GM08714 (cell line): ENCODE measurements around the gene SHISA2.

Experiments used
- H3K4me3 ChIP-seq: fragments of 200-500 bp; sonication (Bioruptor generic); 2 replicates; pipeline ENCODE4 v1.5.1; 2014; ENCODE audit warnings: mild to moderate bottlenecking, low read length, inconsistent platforms
- ZNF274 ChIP-seq: IDR thresholded peaks from 2 replicates; pipeline ENCODE4 v1.6.1; 2012; ENCODE audit warnings: mild to moderate bottlenecking, low read depth, low read length

The SHISA2 gene

DNA sequence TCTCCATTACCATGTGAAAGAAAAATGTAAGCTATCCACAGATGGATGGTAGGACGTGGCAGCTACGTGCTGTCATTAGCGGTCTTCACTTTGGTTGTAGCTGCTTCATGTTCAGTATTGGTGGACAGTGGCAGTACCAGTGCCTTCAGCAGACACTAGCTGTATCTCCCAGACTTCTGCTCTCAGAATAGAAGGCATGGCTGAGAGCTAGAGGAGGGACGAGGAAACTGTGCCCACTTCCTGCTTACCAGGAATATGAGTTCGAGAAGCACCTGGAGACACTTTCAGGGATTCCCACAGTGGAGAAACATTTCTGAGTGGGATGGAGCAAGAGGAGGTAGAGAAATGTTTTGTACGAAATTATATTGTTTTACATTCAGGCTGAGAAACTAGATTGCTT is 6.9 kb upstream of the SHISA2 start:
- H3K4me3 ChIP-seq = no peak overlapping the region

DNA sequence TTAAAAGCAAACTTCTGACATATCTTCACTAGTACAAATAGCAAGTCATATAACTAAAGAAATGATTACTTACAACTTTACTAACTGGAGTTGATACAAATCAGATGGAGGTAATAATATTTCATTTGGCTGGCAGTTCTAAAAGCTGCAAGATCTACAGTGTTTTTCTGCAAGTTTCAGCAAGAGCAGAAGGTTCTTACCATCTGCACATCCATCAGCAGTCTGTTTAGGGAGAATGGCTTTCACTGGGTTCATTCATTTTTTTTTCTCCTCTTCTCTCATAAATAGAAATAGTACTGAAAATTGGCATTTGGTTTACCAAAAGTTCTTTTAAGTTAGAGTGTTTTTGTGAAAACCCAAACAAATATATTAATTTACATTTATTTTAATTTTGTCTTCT is 3.1 kb upstream of the SHISA2 start:
- no peak overlapping the region for H3K4me3 ChIP-seq
- no peak for TF ChIP-seq ZNF274

More for the DNA sequence above, 6.9 kb upstream of the SHISA2 start:
- TF ChIP-seq ZNF274 = no peak

- no peak overlapping the region for H3K4me3 ChIP-seq
- TF ChIP-seq ZNF274 = no peak
These were observed 1.7 kb upstream of the SHISA2 start for GRCh38 chr13:26053418-26053980.

DNA sequence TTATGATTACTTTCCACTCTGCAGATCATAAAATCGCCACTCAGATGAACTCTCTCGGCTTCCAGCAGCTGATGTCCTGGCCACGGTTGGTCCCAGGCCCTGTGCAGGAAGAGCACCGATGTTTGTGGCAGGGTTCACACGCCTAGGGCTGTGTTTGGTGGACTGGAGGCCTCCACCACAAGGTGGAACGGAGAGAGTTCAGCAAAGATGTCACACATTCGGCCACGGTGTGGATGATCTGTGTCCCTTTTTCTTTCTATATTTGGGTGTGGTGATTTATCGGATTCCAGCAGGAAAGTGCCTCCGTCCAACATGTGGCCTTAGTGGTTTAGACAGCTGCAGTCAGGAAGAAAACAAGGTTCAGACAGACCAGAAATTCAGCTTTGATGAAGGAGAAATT is 521 bp upstream of the SHISA2 start:
- H3K4me3 ChIP-seq = no peak overlapping the region
- TF ChIP-seq ZNF274 = no peak

GRCh38 chr13:26051231-26051656 is 572 bp downstream of the SHISA2 start:
- H3K4me3 ChIP-seq = no peak overlapping the region
- TF ChIP-seq ZNF274 = no peak

DNA sequence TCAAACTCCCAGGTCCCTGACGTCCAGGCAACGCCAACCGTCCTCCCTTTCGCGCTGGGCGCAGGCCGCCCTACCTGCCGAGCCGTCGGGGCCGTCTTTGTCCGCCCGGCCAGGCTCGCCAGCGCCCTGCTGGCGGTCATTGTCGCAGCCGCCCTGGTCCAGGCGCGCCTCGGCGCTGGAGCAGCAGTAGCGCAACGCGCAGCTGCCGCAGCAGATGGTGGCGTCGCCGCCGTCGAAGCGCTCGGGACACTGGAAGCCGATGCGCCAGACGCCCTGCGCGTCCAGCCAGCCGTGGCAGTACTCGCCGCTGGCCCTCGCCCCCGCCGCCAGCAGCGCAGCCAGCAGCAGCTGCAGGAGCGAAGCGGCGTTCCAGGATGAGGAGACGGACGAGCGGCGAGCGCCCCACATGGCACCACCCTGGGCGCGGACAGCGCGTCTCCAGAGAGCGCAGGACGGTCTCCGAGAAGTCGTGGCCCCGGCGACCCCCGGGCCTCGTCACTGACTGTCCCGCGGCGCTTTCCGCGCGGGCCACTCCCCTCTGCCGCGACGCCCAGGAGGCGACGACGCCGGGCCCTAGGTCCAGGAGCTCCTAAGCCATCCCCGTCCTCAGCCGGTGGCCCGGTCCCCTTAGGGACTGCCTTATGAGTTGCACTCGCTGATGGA is 1.1 kb downstream of the SHISA2 start:
- TF ChIP-seq ZNF274 = no peak
- H3K4me3 ChIP-seq = no peak overlapping the region

DNA sequence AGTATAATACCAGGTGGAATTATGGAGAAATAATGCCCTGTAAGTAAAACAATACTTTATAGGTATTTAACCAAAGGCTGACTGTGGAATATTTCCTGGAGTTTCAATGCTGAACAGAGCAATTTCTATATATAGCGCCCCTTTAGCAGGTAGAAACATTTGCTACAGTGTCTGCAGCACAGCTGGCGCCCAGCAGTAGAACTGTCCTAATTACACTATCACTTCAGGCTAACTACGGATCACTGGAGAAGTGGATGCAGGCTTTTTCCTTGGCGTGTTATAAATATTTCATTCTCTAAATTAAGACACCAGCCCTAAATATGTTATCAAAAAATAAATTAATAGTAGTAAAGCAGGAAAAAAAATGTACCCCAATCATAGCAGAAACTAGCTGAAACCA is 3.1 kb downstream of the SHISA2 start:
- no peak overlapping the region for H3K4me3 ChIP-seq
- no peak for TF ChIP-seq ZNF274

- TF ChIP-seq ZNF274 = no peak
- H3K4me3 ChIP-seq = no peak overlapping the region
These were observed 4.8 kb downstream of the SHISA2 start for GRCh38 chr13:26047040-26047439.

DNA sequence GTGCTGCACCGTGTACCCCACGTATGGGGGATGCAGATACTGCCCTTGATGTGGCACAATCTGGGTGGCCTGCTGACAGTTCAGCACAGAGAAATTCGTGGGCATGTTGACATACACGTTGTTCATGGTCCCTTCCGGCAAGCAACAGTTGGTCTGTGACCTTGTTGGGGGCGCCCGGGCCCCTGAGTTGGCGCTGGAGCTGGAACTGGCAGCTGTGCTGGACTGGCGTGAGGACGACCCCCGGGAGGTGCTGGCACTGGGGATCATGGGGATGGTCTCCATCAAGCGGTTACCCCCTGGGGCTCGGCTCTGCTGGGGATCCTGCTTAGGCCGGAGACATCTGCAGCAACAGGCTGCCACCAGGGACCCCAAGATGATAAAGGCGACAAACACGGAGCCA is 5.2 kb downstream of the SHISA2 start:
- H3K4me3 ChIP-seq = no peak overlapping the region
- TF ChIP-seq ZNF274 = no peak

GRCh38 chr13:26045142-26045541 is 6.7 kb downstream of the SHISA2 start:
- no peak overlapping the region for H3K4me3 ChIP-seq
- TF ChIP-seq ZNF274 = no peak

DNA sequence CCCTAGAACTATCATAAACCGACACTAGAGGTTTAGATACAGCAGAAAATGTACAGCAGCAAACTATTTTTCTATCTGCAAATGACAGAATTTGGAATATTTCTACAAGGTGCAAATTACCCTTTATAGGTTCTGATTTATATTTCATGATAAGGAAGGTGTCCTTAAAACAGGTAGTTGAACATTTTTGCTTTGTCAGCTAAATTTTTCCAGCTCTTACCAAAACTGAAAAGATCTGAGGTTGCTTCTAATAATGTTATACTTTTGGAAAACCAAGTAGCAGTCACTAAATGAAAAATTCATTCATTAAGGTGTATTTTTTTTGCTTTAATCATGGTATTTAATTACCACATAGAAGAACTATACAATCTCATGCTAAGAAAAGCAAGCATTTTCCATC is 9.0 kb downstream of the SHISA2 start:
- no peak overlapping the region for H3K4me3 ChIP-seq
- no peak for TF ChIP-seq ZNF274

DNA sequence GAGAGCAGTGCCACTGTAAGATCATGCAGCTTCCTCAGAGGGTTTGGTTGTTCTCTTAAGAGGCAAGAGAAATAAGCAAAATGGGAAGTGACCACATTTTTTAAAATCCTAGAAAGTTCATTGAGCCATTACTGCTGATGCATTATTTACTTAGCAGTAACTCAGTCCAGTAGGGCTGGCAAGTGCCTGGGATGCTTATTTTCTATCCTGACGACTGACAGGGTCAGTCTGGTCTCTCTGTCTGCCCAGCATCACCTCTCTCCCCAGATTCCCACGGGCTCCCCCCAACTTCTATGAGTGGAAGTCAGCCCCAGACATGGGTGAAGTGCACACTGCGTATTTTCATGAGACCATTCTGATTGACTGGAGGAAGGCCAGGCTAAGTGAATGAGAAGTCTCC is 10.4 kb downstream of the SHISA2 start:
- no peak for TF ChIP-seq ZNF274
- H3K4me3 ChIP-seq = no peak overlapping the region

GRCh38 chr13:26038931-26039475 is 12.8 kb downstream of the SHISA2 start:
- no peak overlapping the region for H3K4me3 ChIP-seq
- no peak for TF ChIP-seq ZNF274

GRCh38 chr13:26037302-26037701 is 14.5 kb downstream of the SHISA2 start:
- H3K4me3 ChIP-seq = no peak overlapping the region
- no peak for TF ChIP-seq ZNF274

DNA sequence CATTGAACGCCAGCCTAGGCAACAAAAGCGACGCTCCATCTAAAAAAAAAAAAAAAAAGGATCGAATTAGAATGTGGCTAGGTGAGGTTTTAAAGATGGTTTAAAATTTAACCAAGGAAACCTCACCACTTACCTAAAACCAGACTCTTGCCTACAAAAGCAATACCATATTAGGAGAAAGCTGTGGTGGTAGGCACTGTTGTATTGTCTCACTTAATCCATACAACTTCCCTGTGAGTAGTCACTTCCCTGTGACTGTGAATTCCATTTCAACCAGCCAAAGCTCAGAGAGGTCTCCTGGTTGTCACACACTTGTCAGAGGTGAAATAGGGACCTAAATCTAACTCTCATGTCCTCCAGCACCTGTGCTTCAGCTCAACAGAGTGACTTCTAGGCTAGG is 15.4 kb downstream of the SHISA2 start:
- H3K4me3 ChIP-seq = no peak overlapping the region
- TF ChIP-seq ZNF274 = no peak
